PC-3 (cell line): Measurements from ENCODE around the gene PIP5K1C. TPM values are rescaled to one million over a fixed set of nuclear protein-coding genes. Genes with fewer than 3 reads are reported as not detected.

ENCODE experiments used
- ATAC-seq: fragments of 200-7000 bp; cut with Tn5 transposase; 2 replicates; pipeline ENCODE4 v1.9.1; 2020; ENCODE audit warnings: mild to moderate bottlenecking, moderate library complexity
- Bru-seq: library from RNA; stranded (reverse); fragments of 400-500 nt; gene quantifications from one replicate; lab custom pipeline; 2021; lab: Mats Ljungman, UMichigan
- BruChase-seq, 2 experiments: library from RNA; stranded (reverse); fragments of 400-500 nt; gene quantifications; one replicate each; lab custom pipeline; 2021; lab: Mats Ljungman, UMichigan
- BruUV-seq: library from RNA; stranded (reverse); fragments of 400-500 nt; replicated peaks from 2 replicates; lab custom pipeline; 2021; lab: Mats Ljungman, UMichigan
- CTCF ChIA-PET: fragments of 300-600 bp; sonication (Branson Sonifier 250); formaldehyde crosslinking; loops from one replicate; lab custom pipeline; 2022; ENCODE audit warnings: antibody characterized with exemption; lab: Charles Lee
- POLR2A ChIA-PET: fragments of 300-600 bp; sonication (Branson Sonifier 250); formaldehyde crosslinking; loops from one replicate; lab custom pipeline; 2022; ENCODE audit warnings: antibody characterized with exemption; ENCODE audit not compliant: unreplicated experiment; lab: Charles Lee
- DNase-seq: peaks from one replicate; pipeline ENCODE4 v3.0.0-alpha.2; 2015
- H2AFZ ChIP-seq: fragments of 300-600 bp; sonication (generic); 2 replicates; pipeline ENCODE4 v1.6.0; 2016; ENCODE audit warnings: antibody characterized with exemption, low read length
- H3F3A ChIP-seq: fragments of 300-600 bp; sonication (generic); one replicate; pipeline ENCODE4 v1.6.0; 2017; ENCODE audit warnings: antibody characterized with exemption, low read length, control low read depth, mild to moderate bottlenecking; ENCODE audit not compliant: unreplicated experiment
- H3K27ac ChIP-seq: fragments of 300-600 bp; sonication (generic); 2 replicates; pipeline ENCODE4 v1.5.1; 2016; ENCODE audit warnings: mild to moderate bottlenecking, low read length
- H3K27me3 ChIP-seq: fragments of 300-600 bp; sonication (generic); 2 replicates; pipeline ENCODE4 v1.6.1; 2016; ENCODE audit warnings: low read length, mixed read lengths
- H3K36me3 ChIP-seq: fragments of 300-600 bp; sonication (generic); 2 replicates; pipeline ENCODE4 v1.6.1; 2016; ENCODE audit warnings: low read depth, mixed run types, low read length, mixed read lengths
- H3K4me1 ChIP-seq: fragments of 300-600 bp; sonication (generic); 2 replicates; pipeline ENCODE4 v1.5.1; 2016; ENCODE audit warnings: low read length; ENCODE audit not compliant: insufficient read depth
- H3K4me2 ChIP-seq: fragments of 300-600 bp; sonication (generic); 2 replicates; pipeline ENCODE4 v1.6.0; 2016; ENCODE audit warnings: low read length
- H3K4me3 ChIP-seq: fragments of 300-600 bp; sonication (generic); 2 replicates; pipeline ENCODE4 v1.5.1; 2016; ENCODE audit warnings: mild to moderate bottlenecking, low read length, mixed read lengths
- H3K79me2 ChIP-seq: fragments of 300-600 bp; sonication (generic); 2 replicates; pipeline ENCODE4 v1.6.1; 2017; ENCODE audit warnings: low read length, mixed read lengths
- H3K9ac ChIP-seq: fragments of 300-600 bp; sonication (generic); 2 replicates; pipeline ENCODE4 v1.6.0; 2016; ENCODE audit warnings: mild to moderate bottlenecking, low read length
- H3K9me2 ChIP-seq: fragments of 300-600 bp; sonication (generic); replicated peaks from 2 replicates; pipeline ENCODE4 v1.6.1; 2016; ENCODE audit warnings: mixed run types, low read length, mixed read lengths
- H3K9me3 ChIP-seq: fragments of 300-600 bp; sonication (generic); 2 replicates; pipeline ENCODE4 v1.6.1; 2016; ENCODE audit warnings: low read length, mixed read lengths
- H4K20me1 ChIP-seq: fragments of 300-600 bp; sonication (generic); 2 replicates; pipeline ENCODE4 v1.6.1; 2016; ENCODE audit warnings: low read length, mixed read lengths
- CTCF ChIP-seq: fragments of 300-600 bp; sonication (generic); conservative IDR thresholded peaks from 2 replicates; pipeline ENCODE4 v1.5.1; 2017; ENCODE audit warnings: antibody characterized with exemption, low read depth, mild to moderate bottlenecking, low read length
- EZH2 ChIP-seq: fragments of 300-600 bp; sonication (generic); IDR thresholded peaks from one replicate; pipeline ENCODE4 v1.6.1; 2017; ENCODE audit warnings: antibody characterized with exemption, mild to moderate bottlenecking, low read length; ENCODE audit not compliant: unreplicated experiment
- EZH2phosphoT487 ChIP-seq: fragments of 300-600 bp; sonication (generic); IDR thresholded peaks from 2 replicates; pipeline ENCODE4 v1.6.1; 2018; ENCODE audit warnings: mild to moderate bottlenecking, antibody characterized with exemption, low read length, borderline replicate concordance
- intact Hi-C: fragments of 100-400 bp; cut with micrococcal nuclease; formaldehyde crosslinking; loops from 2 replicates; pipeline ENCODE4 v1.9.0; 2023
- long read RNA-seq: library from polyadenylated mRNA; unstranded; transcript quantifications from one replicate; pipeline ENCODE4 v2.0.0, GENCODE V29; 2021; ENCODE audit not compliant: unreplicated experiment
- total RNA-seq: library from RNA; depleted of rRNA; stranded (reverse); fragments of >200 nt; gene quantifications from 2 replicates; pipeline ENCODE4 v1.2.3, GENCODE V29; 2014; rRNA removed

PIP5K1C gene
- total RNA-seq: 16.1 and 21.2 TPM in 2 replicates
- percentile 51 among the genes with signal in this experiment for Bru-seq, nascent RNA
- BruChase-seq, experiment 1, labeled RNA remaining after a 6-hour chase: percentile 68 among the genes with signal in this experiment
- BruChase-seq, experiment 2, labeled RNA remaining after a 2-hour chase: percentile 61 among the genes with signal in this experiment
- long read RNA-seq, partial matches to known transcripts: 10 of 68 reads
- long read RNA-seq, other reads (novel, unspliced or antisense): 55 of 68 reads

- intact Hi-C loops: no loop called here
- Histone ChIP-seq H3F3A (no peaks in the 10 kb centered on the region), H3K4me2 (peak within 1 kb of the TSS; percentile 99), H2AFZ (peak within 1 kb of the TSS; percentile 68), H3K36me3 (no peaks in the 10 kb centered on the region), H3K4me3 (peak within 1 kb of the TSS; percentile 87), H3K27ac (no peak within 1 kb of the TSS), H3K4me1 (no peaks in the 10 kb centered on the region), H4K20me1 (no peaks in the 10 kb centered on the region), H3K9me3 (no peaks in the 10 kb centered on the region), H3K79me2 (peaks cover 32% of the 10 kb centered on the region), H3K9ac (peak within 1 kb of the TSS; percentile 67), H3K9me2 (no peaks in the 10 kb centered on the region), H3K27me3 (no peaks in the 10 kb centered on the region)
- CTCF ChIA-PET: no interaction called here
- BruUV-seq: no TSS peak
- POLR2A ChIA-PET: no interaction called here
- DNase-seq (peak; percentile 79), ATAC-seq (peak; percentile 84)
- TF ChIP-seq CTCF: peak; percentile 56
- TF ChIP-seq EZH2: no peak
Measured at GRCh38 chr19:3700242-3701032, at the start of gene PIP5K1C. TSS of gene PIP5K1C (minus strand) at chr19:3700468. CDS start at chr19:3700390, 78 bp downstream.

- CTCF ChIA-PET: no interaction called here
Measured at GRCh38 chr19:3748965-3749364, 48.7 kb upstream of the PIP5K1C start.

More at GRCh38 chr19:3748965-3749364, 48.7 kb upstream of the PIP5K1C start:
- Histone ChIP-seq H2AFZ (no peak overlapping the region), H3K79me2 (no peaks in the 10 kb centered on the region), H3F3A (no peaks in the 10 kb centered on the region), H3K4me1 (no peaks in the 10 kb centered on the region), H3K9me2 (no peaks in the 10 kb centered on the region), H3K4me2 (no peak overlapping the region), H3K36me3 (no peaks in the 10 kb centered on the region), H4K20me1 (no peaks in the 10 kb centered on the region), H3K27me3 (no peaks in the 10 kb centered on the region), H3K9me3 (no peaks in the 10 kb centered on the region), H3K9ac (no peak overlapping the region), H3K4me3 (no peak overlapping the region), H3K27ac (no peak overlapping the region)
- TF ChIP-seq EZH2: no peak
- TF ChIP-seq EZH2phosphoT487: no peak
- TF ChIP-seq CTCF: no peak
- BruUV-seq: no TSS peak
- ATAC-seq: no peak
- POLR2A ChIA-PET: no interaction called here
- DNase-seq: no peak
- intact Hi-C loops: no loop called here
